ENCODE data around the gene LGR4. TPM values are rescaled to one million over a fixed set of nuclear protein-coding genes. Genes with fewer than 3 reads are reported as not detected.

LGR4 gene
- total and polyA plus RNA-seq, 2 of the 4 experiments (the other 2 are of a cell fraction) = 2.9 to 6.8 TPM

DNA sequence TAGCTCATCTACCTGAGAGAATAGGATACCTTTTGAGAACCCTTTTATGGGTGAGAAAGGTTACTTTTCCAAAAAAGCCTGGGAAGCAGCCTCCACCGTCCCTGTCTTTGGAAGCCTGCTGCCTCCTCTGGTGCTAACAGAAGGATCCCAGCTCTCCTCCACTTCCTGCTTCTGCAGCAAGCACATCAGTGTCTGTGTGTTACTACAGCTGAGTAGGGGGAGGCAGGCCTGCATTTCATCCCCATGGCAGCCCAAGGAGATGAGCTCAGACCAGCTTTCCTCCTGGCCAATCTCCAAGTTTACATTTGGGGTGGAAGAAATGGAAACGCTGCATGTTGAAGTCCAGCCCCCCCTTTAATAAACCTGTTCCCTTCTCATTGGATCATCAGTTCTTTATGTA lies 102.2 kb downstream of the LGR4 start:
- Histone ChIP-seq H2BK120ac (ENCODE audit: low read depth, low read length) (no peak overlapping the region), H3K27ac (ENCODE audit: insufficient read depth, low read length) (no peak overlapping the region), H2BK15ac (ENCODE audit: low read depth, low read length) (no peak overlapping the region), H3K9ac (ENCODE audit: low read depth, low read length) (no peak overlapping the region), H3K4me1 (ENCODE audit: control insufficient read depth, insufficient read depth, low read length) (no peaks in the 10 kb centered on the region), H3K4me3 (ENCODE audit: insufficient read depth, low read depth, low read length) (no peak overlapping the region), H3K36me3 (ENCODE audit: control insufficient read depth, insufficient read depth, low read length) (0 out of 2 replicates have a peak, but pooled peaks cover 4% of the 10 kb centered on the region), H3K9me3 (ENCODE audit: control insufficient read depth, insufficient read depth, low read length) (no peaks in the 10 kb centered on the region), H2AK5ac (ENCODE audit: low read depth, low read length) (no peak overlapping the region), H3K56ac (ENCODE audit: extremely low read depth, insufficient read depth, low read length) (no peak overlapping the region), H4K8ac (ENCODE audit: low read depth in 2 of 2, low read length in 2 of 2) (peak overlapping the region in 1 of 2 experiments; percentile 0; a peak in 1 of 4 replicates), H2AFZ (replicated peaks; ENCODE audit: low read length, poor library complexity) (peak overlapping the region; percentile 82), H3K4ac (ENCODE audit: low read depth, low read length) (no peak overlapping the region), H2AK9ac (replicated peaks; ENCODE audit: low read depth, low read length, poor library complexity) (no peak overlapping the region), H3K23ac (ENCODE audit: low read depth, low read length) (no peak overlapping the region), H3K79me1 (ENCODE audit: low read depth in 1 of 2, low read length in 2 of 2) (no peaks in the 10 kb centered on the region), H3K18ac (ENCODE audit: low read depth, low read length) (no peak overlapping the region), H3K9me1 (ENCODE audit: insufficient read depth, low read length) (no peaks in the 10 kb centered on the region), H3K27me3 (ENCODE audit: control insufficient read depth, insufficient read depth, low read length) (no peaks in the 10 kb centered on the region), H4K5ac (ENCODE audit: low read depth, low read length) (0 out of 2 replicates have a peak overlapping the region, but pooled peaks have one; percentile 36), H4K20me1 (ENCODE audit: insufficient read depth, low read length) (no peaks in the 10 kb centered on the region), H4K91ac (ENCODE audit: insufficient read depth, low read depth, low read length) (no peak overlapping the region), H2BK20ac (ENCODE audit: low read depth, low read length) (no peak overlapping the region), H3K14ac (replicated peaks; ENCODE audit: low read depth, low read length) (no peak overlapping the region), H2BK5ac (ENCODE audit: low read depth, low read length, poor library complexity, severe bottlenecking) (no peak overlapping the region), H3K4me2 (ENCODE audit: low read depth, low read length) (no peak overlapping the region)
- peak; percentile 95 for ATAC-seq (ENCODE audit: low read depth)
- BruUV-seq (replicated peaks) = no TSS peak
- DNase-seq = peak; percentile 76
- ChIA-PET CTCF (interaction anchor here (1.0 to 1.1 kb wide), 3 partner anchors 11 to 186 kb away, joined by 3 to 4 read pairs (median 3); no protein-coding TSS in a partner anchor), POLR2A (ENCODE audit: unreplicated experiment) (no interaction called here)
- intact Hi-C loops (cut with micrococcal nuclease) = no loop called here
- TF ChIP-seq, protein P1, sequence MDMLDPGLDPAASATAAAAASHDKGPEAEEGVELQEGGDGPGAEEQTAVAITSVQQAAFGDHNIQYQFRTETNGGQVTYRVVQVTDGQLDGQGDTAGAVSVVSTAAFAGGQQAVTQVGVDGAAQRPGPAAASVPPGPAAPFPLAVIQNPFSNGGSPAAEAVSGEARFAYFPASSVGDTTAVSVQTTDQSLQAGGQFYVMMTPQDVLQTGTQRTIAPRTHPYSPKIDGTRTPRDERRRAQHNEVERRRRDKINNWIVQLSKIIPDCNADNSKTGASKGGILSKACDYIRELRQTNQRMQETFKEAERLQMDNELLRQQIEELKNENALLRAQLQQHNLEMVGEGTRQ (IDR thresholded peaks at IDR 0.05; ENCODE audit: low read depth, low read length) = no peak
- TF ChIP-seq FOS (IDR thresholded peaks at IDR 0.05; ENCODE audit: low read depth, low read length) (no peak), POLR2A (IDR thresholded peaks at IDR 0.05; ENCODE audit: low read depth, low read length) (no peak), MAZ (IDR thresholded peaks at IDR 0.05; ENCODE audit: borderline replicate concordance, low read depth, low read length) (no peak), RFX5 (IDR thresholded peaks at IDR 0.05; ENCODE audit: low read depth, low read length) (no peak), RCOR1 (IDR thresholded peaks at IDR 0.05; ENCODE audit: insufficient replicate concordance, low read length) (no peak), NFE2L2 (IDR thresholded peaks at IDR 0.05; ENCODE audit: low read depth, low read length) (no peak), SMC3 (IDR thresholded peaks at IDR 0.05; ENCODE audit: low read depth, low read length) (no peak), CEBPB (IDR thresholded peaks at IDR 0.05; ENCODE audit: low read depth, low read length) (no peak), MXI1 (IDR thresholded peaks at IDR 0.05; ENCODE audit: borderline replicate concordance, low read depth, low read length) (no peak), RAD21 (IDR thresholded peaks at IDR 0.05; ENCODE audit: low read length) (no peak), MAFK (IDR thresholded peaks at IDR 0.05; ENCODE audit: low read depth, low read length) (no peak), BHLHE40 (IDR thresholded peaks at IDR 0.05; ENCODE audit: low read depth, low read length) (no peak)
- TF ChIP-seq, protein P2, sequence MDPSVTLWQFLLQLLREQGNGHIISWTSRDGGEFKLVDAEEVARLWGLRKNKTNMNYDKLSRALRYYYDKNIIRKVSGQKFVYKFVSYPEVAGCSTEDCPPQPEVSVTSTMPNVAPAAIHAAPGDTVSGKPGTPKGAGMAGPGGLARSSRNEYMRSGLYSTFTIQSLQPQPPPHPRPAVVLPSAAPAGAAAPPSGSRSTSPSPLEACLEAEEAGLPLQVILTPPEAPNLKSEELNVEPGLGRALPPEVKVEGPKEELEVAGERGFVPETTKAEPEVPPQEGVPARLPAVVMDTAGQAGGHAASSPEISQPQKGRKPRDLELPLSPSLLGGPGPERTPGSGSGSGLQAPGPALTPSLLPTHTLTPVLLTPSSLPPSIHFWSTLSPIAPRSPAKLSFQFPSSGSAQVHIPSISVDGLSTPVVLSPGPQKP (IDR thresholded peaks at IDR 0.05; ENCODE audit: borderline replicate concordance, low read depth, low read length) = no peak
- TF ChIP-seq, protein P3, sequence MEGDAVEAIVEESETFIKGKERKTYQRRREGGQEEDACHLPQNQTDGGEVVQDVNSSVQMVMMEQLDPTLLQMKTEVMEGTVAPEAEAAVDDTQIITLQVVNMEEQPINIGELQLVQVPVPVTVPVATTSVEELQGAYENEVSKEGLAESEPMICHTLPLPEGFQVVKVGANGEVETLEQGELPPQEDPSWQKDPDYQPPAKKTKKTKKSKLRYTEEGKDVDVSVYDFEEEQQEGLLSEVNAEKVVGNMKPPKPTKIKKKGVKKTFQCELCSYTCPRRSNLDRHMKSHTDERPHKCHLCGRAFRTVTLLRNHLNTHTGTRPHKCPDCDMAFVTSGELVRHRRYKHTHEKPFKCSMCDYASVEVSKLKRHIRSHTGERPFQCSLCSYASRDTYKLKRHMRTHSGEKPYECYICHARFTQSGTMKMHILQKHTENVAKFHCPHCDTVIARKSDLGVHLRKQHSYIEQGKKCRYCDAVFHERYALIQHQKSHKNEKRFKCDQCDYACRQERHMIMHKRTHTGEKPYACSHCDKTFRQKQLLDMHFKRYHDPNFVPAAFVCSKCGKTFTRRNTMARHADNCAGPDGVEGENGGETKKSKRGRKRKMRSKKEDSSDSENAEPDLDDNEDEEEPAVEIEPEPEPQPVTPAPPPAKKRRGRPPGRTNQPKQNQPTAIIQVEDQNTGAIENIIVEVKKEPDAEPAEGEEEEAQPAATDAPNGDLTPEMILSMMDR (conservative IDR thresholded peaks at IDR 0.05; ENCODE audit: low read depth, low read length) = no peak
- no CpG with 5 or more reads among the region's 2 CpGs for WGBS, 2 experiments (ENCODE audit: extremely low coverage in 2 of 2, insufficient read length in 1 of 2)
- dilution Hi-C loops (cut with HindIII; ENCODE audit: low sequenced_read_pairs, unreplicated experiment) = no loop called here
- in situ Hi-C loops (cut with MboI; ENCODE audit: low sequenced_read_pairs) = no loop called here

Data from IMR-90 (cell line).